ENCODE results near the gene MAP7D2. TPM values are rescaled to one million over a fixed set of nuclear protein-coding genes. Genes with fewer than 3 reads are reported as not detected.
"Not testable (repeated sequence)": the region's sequence is repeated elsewhere in the genome, so short reads cannot be mapped to it uniquely, and the experiment has no call there.

The MAP7D2 gene
- 7.6 TPM for total RNA-seq (2021; ENCODE audit: unreplicated experiment)
- 6.4 TPM for polyA plus RNA-seq (2012; ENCODE audit: insufficient read length)
- percentile 46 among the genes with signal in this experiment for Bru-seq, nascent RNA
- BruChase-seq, experiment 1, labeled RNA remaining after a 2-hour chase: percentile 47 among the genes with signal in this experiment
- BruChase-seq, experiment 2, labeled RNA remaining after a 6-hour chase: percentile 51 among the genes with signal in this experiment
- long read RNA-seq, transcript MAP7D2-201 (17 exons, 3,918 nt): major isoform, 8 of 34 reads
- long read RNA-seq, partial matches to known transcripts: 19 of 34 reads
- long read RNA-seq, other reads (novel, unspliced or antisense): 6 of 34 reads

GRCh38 chrX:20116577-20117240 lies at the start of gene MAP7D2:
MAP7D2 (minus strand) TSS chrX:20116907; CDS start chrX:20116879, 28 bp downstream.
- TF ChIP-seq SIN3A (IDR thresholded peaks at IDR 0.05; ENCODE audit: borderline replicate concordance, insufficient read depth, low read depth, low read length) (no peak), POLR2AphosphoS5 (IDR thresholded peaks at IDR 0.05; ENCODE audit: low read depth, low read length) (no peak), TCF7L2 (IDR thresholded peaks at IDR 0.05; ENCODE audit: low read depth, low read length) (no peak), REST (IDR thresholded peaks at IDR 0.05; ENCODE audit: insufficient read depth in 1 of 2, low read depth in 2 of 2, low read length in 1 of 2) (no peak), CTCF (IDR thresholded peaks at IDR 0.05) (no peak)
- intact Hi-C loops (cut with micrococcal nuclease; ENCODE audit: unreplicated experiment) (no loop called here), in situ Hi-C loops (cut with HindIII; ENCODE audit: low pct_unique_long_range_greater_than_20kb, low sequenced_read_pairs) (no loop called here)
- ChIA-PET POLR2A (no interaction called here), CTCF (no interaction called here)
- no peaks in the 10 kb centered on the region for H3K27me3 ChIP-seq (ENCODE audit: control insufficient read depth, insufficient read depth, low read length)
- ATAC-seq (peak; percentile 79), DNase-seq (ENCODE audit: low read depth, low spot score) (no peak)
- H3K27ac ChIP-seq (ENCODE audit: low read length): no peak within 1 kb of the TSS; the same call in 1 of the 2 replicates
- no peaks in the 10 kb centered on the region for H3K36me3 ChIP-seq (ENCODE audit: control insufficient read depth, insufficient read depth, low read length)
- H3K9me3 ChIP-seq (ENCODE audit: control insufficient read depth, insufficient read depth, low read depth, low read length): no peaks in the 10 kb centered on the region
- no TSS peak for BruUV-seq (replicated peaks)
- H3K4me3 ChIP-seq (ENCODE audit: low read depth in 2 of 2, low read length in 2 of 2): peak within 1 kb of the TSS; percentile 45 to 48
- no peaks in the 10 kb centered on the region for H3K4me1 ChIP-seq (ENCODE audit: control insufficient read depth, insufficient read depth, low read length)

GRCh38 chrX:20162516-20162915 lies 45.8 kb upstream of the MAP7D2 start:
- in situ Hi-C loops (cut with HindIII; ENCODE audit: low pct_unique_long_range_greater_than_20kb, low sequenced_read_pairs); CTCF ChIA-PET; intact Hi-C loops (cut with micrococcal nuclease; ENCODE audit: unreplicated experiment); DNase-seq (ENCODE audit: low read depth, low spot score); H3K27me3 ChIP-seq (ENCODE audit: control insufficient read depth, insufficient read depth, low read length); ATAC-seq; H3K4me1 ChIP-seq (ENCODE audit: control insufficient read depth, insufficient read depth, low read length); POLR2A ChIA-PET; H3K36me3 ChIP-seq (ENCODE audit: control insufficient read depth, insufficient read depth, low read length); H3K27ac ChIP-seq (ENCODE audit: low read length); H3K9me3 ChIP-seq (ENCODE audit: control insufficient read depth, insufficient read depth, low read depth, low read length); BruUV-seq (replicated peaks); H3K4me3 ChIP-seq (ENCODE audit: low read depth in 2 of 2, low read length in 2 of 2): not testable (repeated sequence)

Measured in Panc1 (cell line).